GM21367 (cell line): ENCODE data around the gene EOLA2.
"Not testable (repeated sequence)": the region's sequence is repeated elsewhere in the genome, so short reads cannot be mapped to it uniquely, and the experiment has no call there.

ENCODE experiments used
- ATAC-seq: cut with Tn5 transposase; IDR thresholded peaks from one replicate; pipeline ENCODE4 v1.9.1; 2021; ENCODE audit not compliant: unreplicated experiment

Gene EOLA2

GRCh38 chrX:149938427-149938880 lies at the start of gene EOLA2:
Gene EOLA2 (minus strand): TSS chrX:149938491. CDS start chrX:149933874, 4,617 bp downstream.
- peak; percentile 68 for ATAC-seq

DNA sequence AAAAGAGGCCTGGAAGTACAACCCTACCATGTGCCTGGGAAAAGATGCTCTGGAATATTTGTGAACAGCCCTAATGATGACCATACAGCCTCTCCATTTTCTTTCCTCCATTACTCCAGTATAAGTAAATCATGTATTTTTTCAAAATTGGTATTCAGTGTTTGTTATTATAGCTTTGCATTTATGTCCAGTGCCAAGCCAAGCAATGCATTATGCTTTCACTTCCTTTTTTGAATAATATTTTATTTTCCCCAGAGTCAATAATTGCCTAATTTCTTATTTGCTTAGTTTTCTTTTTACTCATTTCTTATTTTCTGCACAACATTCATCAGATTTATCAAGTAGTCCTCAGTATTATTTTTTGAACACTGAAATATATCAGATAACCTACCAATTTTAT lies 49.3 kb upstream of the EOLA2 start:
- ATAC-seq, result no peak

DNA sequence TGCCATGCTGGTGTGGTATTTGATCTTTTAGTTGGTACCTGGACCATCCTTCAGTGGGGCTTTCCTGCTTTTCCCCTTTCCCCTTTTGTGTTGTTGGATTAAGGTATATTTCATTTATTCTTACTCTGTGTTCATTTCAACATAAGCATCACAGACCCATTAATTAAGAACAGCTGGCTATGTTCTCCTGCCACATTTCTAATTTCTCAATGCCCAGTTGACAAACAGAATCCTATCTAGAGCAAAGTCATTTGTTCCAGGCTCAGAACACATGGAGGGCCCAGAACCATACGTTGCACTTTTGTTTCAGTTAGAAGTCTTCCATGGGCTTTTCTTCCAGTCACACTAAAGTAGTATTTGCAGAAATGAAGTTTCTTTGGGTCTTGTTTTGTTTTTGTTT lies 46.1 kb upstream of the EOLA2 start:
- no peak for ATAC-seq

DNA sequence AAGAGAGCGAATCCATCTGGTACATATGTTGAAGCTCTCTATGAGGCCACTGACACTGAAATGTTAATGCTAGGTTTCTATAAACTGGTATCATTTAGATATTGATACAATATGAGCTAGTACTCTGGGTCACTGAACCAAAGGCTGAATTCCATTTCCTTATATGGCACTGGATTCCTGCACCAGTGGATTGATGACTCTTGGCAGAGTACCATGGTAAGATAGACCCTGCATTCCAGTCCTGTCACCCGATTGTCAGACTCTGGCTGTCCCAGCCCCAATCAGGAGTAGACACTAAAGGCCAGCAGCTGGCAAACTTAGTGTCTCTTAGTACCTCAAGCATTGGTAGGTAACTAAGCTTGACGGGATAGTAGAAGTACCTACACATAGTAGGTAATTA lies 44.0 kb upstream of the EOLA2 start:
- no peak for ATAC-seq

GRCh38 chrX:149979126-149979644 lies 40.9 kb upstream of the EOLA2 start:
- ATAC-seq, result no peak

DNA sequence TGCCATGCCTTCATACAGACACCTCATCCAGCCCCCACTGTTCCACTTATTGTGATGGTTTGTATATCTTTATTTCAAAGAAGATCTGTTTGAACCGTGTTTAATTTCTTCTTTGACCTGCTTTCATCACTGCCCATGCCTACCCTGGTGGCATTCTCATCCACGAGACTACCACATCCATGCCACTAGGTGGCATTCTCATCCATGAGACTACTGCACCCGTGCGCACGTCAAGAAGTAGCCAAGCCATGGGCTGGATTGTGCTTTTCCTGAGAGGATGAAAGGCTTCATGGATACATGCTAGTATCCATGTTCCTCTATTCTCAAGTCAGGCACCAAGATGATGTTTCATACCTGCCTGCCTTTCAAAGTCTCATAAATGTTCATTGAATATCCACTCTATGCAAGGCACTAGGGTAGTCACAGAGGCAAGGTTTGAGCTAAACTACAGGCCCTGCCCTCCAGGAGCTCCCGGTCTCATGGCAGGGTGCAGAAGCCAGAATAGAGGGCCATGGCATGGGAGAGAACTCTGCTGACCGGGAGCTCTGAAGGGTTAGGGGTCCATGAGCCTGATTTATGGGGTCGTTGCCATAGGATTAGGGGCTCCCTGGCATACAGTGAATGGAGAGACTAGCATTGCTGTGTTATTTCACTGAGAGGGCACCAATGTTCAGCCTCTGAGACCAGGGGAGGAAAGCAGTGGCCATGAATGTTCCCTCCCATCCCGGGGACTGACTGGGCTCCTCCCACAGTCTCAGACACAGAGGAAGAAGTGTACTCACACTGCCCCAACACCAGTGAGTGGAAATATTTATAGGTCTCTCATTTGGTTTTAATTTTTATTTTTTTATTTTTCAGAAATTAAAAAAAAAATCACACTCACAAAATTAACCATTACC lies 24.8 kb upstream of the EOLA2 start:
- ATAC-seq, result peak; percentile 64

- ATAC-seq, result no peak
Observed at GRCh38 chrX:149962010-149962409, 23.7 kb upstream of the EOLA2 start.

- ATAC-seq, result no peak
Observed at GRCh38 chrX:149961572-149961971, 23.3 kb upstream of the EOLA2 start.

GRCh38 chrX:149950681-149951080 lies 12.4 kb upstream of the EOLA2 start:
- no peak for ATAC-seq

GRCh38 chrX:149949743-149950436 lies 11.6 kb upstream of the EOLA2 start:
- no peak for ATAC-seq

DNA sequence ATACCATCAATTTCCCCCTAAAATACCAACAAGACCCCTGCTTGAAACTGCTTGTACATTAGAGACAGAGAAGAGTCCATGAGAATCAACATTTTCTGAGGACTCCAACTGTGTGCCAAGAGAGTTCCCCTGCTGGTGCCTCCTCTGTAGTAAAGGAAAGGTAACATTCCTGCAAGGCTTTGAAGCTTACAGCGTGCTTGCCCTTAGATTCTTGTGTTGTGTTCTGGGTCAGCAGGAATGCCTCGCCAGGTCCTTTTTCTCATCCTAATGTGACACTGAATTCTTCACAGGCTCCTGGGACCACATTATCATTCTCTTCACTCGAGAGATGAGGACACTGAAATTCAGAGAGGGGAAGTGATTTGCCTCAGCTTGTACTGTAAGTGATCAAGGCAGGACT lies 9.7 kb upstream of the EOLA2 start:
- no peak for ATAC-seq

GRCh38 chrX:149946932-149947331 lies 8.6 kb upstream of the EOLA2 start:
- not testable (repeated sequence) for ATAC-seq

- ATAC-seq, result not testable (repeated sequence)
Observed at GRCh38 chrX:149945820-149946219, 7.5 kb upstream of the EOLA2 start.

DNA sequence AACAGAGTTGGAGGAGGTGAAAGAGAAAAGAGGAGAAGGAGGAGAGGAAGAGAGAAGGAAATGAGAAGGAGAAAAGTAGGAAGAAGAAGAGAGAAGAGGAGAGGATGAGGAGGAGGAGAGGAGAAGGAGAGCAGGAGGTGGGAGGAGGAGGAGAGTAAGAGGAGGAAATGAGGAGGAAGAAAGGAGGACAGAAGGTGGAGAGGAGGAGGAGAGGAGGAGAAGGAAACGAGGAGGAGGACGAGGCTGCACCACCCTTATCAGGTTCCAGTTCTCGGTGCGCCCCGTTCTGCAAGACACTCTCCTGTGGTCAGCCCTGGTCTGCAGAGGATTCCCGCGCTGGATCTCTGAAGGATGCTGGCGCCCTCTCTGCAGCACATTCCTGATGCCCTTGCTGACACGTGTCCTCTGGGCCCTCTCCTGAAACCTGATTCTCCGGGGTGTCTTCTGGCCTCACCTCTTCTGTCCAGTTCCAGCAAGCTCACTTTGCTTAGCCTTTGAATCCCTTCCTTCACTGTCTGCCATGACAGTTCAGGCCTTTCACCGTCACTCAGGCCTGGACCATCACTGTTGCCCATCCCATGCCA lies 6.9 kb upstream of the EOLA2 start:
- ATAC-seq, result not testable (repeated sequence)

- not testable (repeated sequence) for ATAC-seq
Observed at GRCh38 chrX:149940674-149941024, 2.4 kb upstream of the EOLA2 start.

DNA sequence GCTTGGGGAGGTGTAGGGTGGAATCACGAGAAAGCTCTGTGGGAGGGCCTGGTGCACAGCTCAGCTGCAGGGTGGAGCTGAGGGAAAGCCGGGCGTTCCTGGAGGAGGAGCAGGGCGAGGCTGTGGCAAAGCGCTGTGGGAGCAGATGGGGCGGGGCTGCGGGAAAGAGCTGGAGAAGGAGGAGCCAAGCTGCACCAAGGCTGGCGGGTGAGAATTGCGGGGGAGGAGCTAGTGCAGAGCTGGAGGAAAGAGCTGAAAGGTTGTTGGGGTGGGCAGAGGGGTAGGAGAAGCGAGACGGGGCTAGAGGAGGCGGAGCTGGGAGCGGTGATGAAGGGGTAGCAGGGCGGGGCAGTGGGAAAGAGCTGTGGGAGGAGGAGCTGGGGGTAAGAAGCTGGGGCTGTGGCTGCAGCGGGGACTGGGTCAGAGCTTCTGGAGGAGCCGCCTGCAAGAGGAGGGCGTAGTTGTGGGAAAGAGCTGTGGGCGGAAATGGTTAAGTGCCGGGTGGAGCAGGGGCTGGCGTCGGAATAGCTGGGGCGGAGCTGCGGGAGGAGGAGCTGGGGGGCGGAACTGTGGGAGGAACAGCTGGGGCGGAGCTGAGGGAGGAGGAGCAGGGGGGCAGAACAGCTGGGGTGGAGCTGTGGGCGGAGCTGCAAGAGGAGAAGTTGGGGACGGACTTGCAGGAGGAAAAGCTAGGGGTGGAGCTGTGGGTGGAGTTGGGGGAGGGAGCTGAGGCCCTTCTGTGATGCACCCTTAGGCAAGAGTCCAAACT lies 1.8 kb upstream of the EOLA2 start:
- peak; percentile 48 for ATAC-seq

GRCh38 chrX:149939655-149939904 lies 1.3 kb upstream of the EOLA2 start:
- ATAC-seq, result no peak

DNA sequence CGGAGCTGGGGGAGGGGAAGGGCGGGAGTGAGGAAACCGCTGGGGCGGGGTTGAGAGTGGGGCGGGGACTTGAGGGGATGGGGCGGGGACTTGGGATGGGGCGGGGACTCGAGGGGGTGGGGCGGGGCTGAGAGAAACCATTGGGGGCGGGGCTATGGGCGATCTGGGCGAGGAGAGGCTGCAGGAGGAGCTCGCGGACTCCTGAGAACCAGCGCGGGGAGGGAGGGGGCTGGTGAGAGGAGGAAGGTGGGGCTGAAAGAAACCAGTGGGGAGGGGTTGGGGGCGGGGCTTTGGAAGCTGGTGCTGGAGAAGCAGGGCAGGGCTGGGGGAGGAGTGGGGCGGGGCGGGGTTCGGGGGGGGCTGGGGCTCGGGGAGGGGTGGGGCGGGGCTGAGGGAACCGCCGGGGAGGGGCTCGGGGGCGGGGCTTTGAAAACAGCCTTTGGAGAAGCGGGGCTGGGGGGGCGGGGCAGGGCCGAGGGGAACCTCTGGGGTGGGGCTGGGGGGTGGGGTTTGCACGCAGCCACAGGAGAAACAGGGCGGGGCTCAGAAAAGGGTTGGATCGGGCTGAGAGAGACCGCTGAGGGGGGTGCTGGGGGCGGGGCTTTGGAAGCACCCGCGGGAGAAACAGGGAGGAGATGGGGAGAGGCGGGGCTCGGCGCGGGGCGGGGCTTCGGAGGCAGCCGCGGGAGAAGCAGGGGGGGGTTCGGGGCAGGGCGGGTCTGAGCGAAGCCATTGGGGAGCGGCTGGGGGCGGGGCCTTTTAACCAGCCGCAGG lies 777 bp upstream of the EOLA2 start:
- ATAC-seq, result no peak

GRCh38 chrX:149937871-149938426 lies 342 bp downstream of the EOLA2 start:
- ATAC-seq, result no peak

- ATAC-seq, result not testable (repeated sequence)
Observed at GRCh38 chrX:149937328-149937727, 963 bp downstream of the EOLA2 start.
